Ovary (tissue), 9 donors: Measurements from ENCODE around the gene METTL18. TPM values are rescaled to one million over a fixed set of nuclear protein-coding genes. Genes with fewer than 3 reads are reported as not detected.
"Not testable (repeated sequence)": the region's sequence is repeated elsewhere in the genome, so short reads cannot be mapped to it uniquely, and the experiment has no call there.

ENCODE experiments used
- DNase-seq, 5 donors: peaks; one replicate each; pipeline ENCODE4 v3.0.0-alpha.2; 2019 to 2020
- H3K27ac ChIP-seq, 2 donors: fragments of 200-600 bp; one replicate each; pipeline versions ENCODE4 v1.5.1 to v1.8.0; 2019 to 2022
- H3K27me3 ChIP-seq: fragments of 200-600 bp; one replicate; pipeline ENCODE4 v1.8.0; 2022
- H3K36me3 ChIP-seq: fragments of 200-600 bp; sonication (generic); one replicate; pipeline ENCODE4 v1.5.1; 2019
- H3K4me1 ChIP-seq: one replicate; pipeline ENCODE4 v1.8.1; 2013; ENCODE audit warnings: mild to moderate bottlenecking, moderate library complexity; ENCODE audit not compliant: insufficient read depth
- H3K4me3 ChIP-seq: fragments of 200-600 bp; sonication (generic); one replicate; pipeline ENCODE4 v1.5.1; 2017
- H3K9me3 ChIP-seq, 2 donors: fragments of 200-600 bp in 1 of 2; sonication (generic) in 1 of 2; one replicate each; pipeline versions ENCODE4 v1.5.1 to v1.8.1; 2013 to 2019; ENCODE audit warnings: mild to moderate bottlenecking in 1 of 2, moderate library complexity in 1 of 2
- EP300 ChIP-seq: sonication (generic); formaldehyde crosslinking; IDR thresholded peaks from one replicate; pipeline ENCODE4 v1.6.1; 2017; ENCODE audit warnings: antibody characterized with exemption
- POLR2A ChIP-seq: fragments of 450-650 bp; IDR thresholded peaks from one replicate; pipeline ENCODE4 v1.6.1; 2017; ENCODE audit warnings: antibody characterized with exemption, mild to moderate bottlenecking, moderate library complexity
- WGBS, 3 donors: extraction: QIAGEN DNeasy Blood & Tissue Kit in 1 of 3; methylation state at CpG; one replicate each; pipeline versions ENCODE4 v1.1.5 to v1.1.7; 2013 to 2017; 5-methylcytosine and 5-hydroxymethylcytosine counted together
- intact Hi-C, 4 donors: fragments of 100-400 bp; cut with DNase I; formaldehyde crosslinking; loops; one replicate each; pipeline versions ENCODE4 v1.11.0 to v1.15.1; 2022 to 2023
- polyA plus RNA-seq, 2 donors: library from polyadenylated mRNA; stranded (reverse); fragments of 200-250 nt in 1 of 2; fragments of 350-450 nt in 1 of 2; fragmentation: Illumina TruSeq in 1 of 2; extraction: RNeasy Lipid Tissue Mini Kit (QIAGEN cat#74804) in 1 of 2; gene quantifications; one replicate each; pipeline ENCODE4 v1.2.3, GENCODE V29; 2013 to 2014
- total RNA-seq, 7 donors: library from RNA; depleted of rRNA in 2 of 7; stranded (reverse); fragments of >200 nt in 2 of 7; fragmentation: NEBNext Ultra II Directional in 3 of 7; extraction: Animal tissue kit (Norgen Biotek cat#: 25700) in 3 of 7; gene quantifications; one replicate each; pipeline versions ENCODE4 v1.1.0 to v1.2.4, GENCODE V29; 2016 to 2023
- TF ChIP-seq, protein P1 (sequence below), 3 donors: fragments of 450-650 bp in 2 of 3; fragments of 200-600 bp in 1 of 3; IDR thresholded peaks; one replicate each; pipeline versions ENCODE4 v1.5.1 to v1.8.0; 2016 to 2022; ENCODE audit warnings: antibody characterized with exemption in 3 of 3, mild to moderate bottlenecking in 1 of 3
- donor health status: DM: no; HTN: no; CAD: no; lungs with moderate emphysema.
- donor health status: DM: no; HTN: no; CAD: no.
- donor health status: Bipolar disorder and iron deficiency.
- donor health status: DM: yes; HTN: yes; CAD: no.
- donor health status: DM: no; HTN: no; CAD: no.
- donor health status: DM: yes; HTN: yes; CAD: no.

Gene METTL18
- total and polyA plus RNA-seq, 9 donors, result 4.0 to 9.5 (median 7.8) TPM

DNA sequence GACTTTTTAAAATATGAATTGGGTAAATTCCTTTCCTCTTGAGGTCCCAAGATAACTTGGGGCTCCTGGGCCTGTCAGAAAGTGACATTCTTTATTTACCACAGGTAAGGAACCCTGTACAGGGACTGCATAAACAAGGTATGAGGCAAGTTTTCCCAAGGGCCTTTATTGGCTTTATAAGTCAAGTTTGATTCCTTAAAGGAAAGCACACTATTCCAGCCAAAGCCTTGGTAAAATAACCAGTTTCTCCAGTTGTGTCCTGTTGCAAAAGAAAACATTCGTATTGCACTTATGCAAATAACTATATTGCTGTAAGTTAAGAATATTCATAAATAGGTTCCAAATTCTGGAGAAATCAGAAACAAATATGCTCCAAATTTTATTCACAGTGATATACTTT, 21.9 kb upstream of the METTL18 start:
- intact Hi-C loops, result no loop called here
- H3K4me1 ChIP-seq, result no peaks in the 10 kb centered on the region
- no peak for DNase-seq
- H3K4me3 ChIP-seq, result no peak overlapping the region
- no peaks in the 10 kb centered on the region for H3K9me3 ChIP-seq
- TF ChIP-seq, protein P1, sequence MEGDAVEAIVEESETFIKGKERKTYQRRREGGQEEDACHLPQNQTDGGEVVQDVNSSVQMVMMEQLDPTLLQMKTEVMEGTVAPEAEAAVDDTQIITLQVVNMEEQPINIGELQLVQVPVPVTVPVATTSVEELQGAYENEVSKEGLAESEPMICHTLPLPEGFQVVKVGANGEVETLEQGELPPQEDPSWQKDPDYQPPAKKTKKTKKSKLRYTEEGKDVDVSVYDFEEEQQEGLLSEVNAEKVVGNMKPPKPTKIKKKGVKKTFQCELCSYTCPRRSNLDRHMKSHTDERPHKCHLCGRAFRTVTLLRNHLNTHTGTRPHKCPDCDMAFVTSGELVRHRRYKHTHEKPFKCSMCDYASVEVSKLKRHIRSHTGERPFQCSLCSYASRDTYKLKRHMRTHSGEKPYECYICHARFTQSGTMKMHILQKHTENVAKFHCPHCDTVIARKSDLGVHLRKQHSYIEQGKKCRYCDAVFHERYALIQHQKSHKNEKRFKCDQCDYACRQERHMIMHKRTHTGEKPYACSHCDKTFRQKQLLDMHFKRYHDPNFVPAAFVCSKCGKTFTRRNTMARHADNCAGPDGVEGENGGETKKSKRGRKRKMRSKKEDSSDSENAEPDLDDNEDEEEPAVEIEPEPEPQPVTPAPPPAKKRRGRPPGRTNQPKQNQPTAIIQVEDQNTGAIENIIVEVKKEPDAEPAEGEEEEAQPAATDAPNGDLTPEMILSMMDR (IDR thresholded peaks at IDR 0.05), result no peak
- TF ChIP-seq POLR2A, result no peak
- no peak for TF ChIP-seq EP300
- H3K27me3 ChIP-seq, result no peaks in the 10 kb centered on the region
- no peaks in the 10 kb centered on the region for H3K36me3 ChIP-seq
- 95 to 98% (median 96%) methylated on average over 1 of the region's 1 CpG for WGBS, 3 donors
- H3K27ac ChIP-seq, result no peak overlapping the region

DNA sequence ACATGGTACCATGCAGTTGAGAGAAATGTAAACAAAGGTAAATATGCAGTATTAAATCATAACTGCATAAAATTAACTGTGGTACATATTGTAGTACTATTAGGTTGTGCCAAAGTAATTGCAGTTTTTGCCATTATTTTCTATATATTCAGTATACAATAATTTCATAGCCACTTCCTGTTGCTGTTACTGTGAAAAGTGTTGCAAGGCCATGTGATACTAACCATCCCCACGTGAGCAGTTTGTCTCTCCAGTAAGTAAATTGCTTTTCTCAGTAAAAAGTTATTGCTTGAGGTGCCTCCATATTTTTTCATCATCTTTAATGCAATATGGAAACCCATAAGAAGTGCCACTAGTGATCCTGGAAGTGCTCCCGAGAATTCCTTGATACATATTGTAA, 19.6 kb upstream of the METTL18 start:
- H3K27me3 ChIP-seq, result no peaks in the 10 kb centered on the region
- intact Hi-C loops, result no loop called here
- H3K9me3 ChIP-seq, result no peaks in the 10 kb centered on the region
- H3K4me1 ChIP-seq, result no peaks in the 10 kb centered on the region
- no peak overlapping the region for H3K27ac ChIP-seq
- no peaks in the 10 kb centered on the region for H3K36me3 ChIP-seq
- no peak overlapping the region for H3K4me3 ChIP-seq
- 49 to 68% (median 49%) methylated on average over 2 of the region's 2 CpGs for WGBS, 3 donors
- TF ChIP-seq POLR2A, result no peak
- TF ChIP-seq EP300, result no peak
- TF ChIP-seq, protein P1 (IDR thresholded peaks at IDR 0.05), result no peak
- DNase-seq, result no peak

DNA sequence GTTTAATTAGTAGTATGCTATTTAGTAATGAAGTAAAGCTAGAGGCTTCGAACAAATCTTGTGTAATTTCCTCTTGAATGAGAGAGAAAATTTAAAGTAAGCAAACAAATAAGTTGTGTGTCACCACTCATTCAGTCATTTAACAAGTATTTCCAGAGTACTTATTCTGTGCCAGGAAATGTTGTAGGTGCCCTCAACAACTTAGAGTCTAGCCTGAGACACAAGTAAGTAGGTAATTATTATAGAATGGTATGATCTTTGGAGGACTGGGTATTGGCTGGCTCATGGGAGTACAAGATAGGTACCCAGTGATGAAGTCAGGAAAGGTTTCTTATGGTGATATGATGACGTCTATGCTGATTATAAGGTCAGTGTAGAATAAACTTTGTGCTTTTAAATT, 17.4 kb upstream of the METTL18 start:
- H3K36me3 ChIP-seq, result no peaks in the 10 kb centered on the region
- H3K27me3 ChIP-seq, result no peaks in the 10 kb centered on the region
- no peak for DNase-seq
- no peak overlapping the region for H3K27ac ChIP-seq
- TF ChIP-seq POLR2A (no peak), EP300 (no peak)
- TF ChIP-seq, protein P1 (IDR thresholded peaks at IDR 0.05), result no peak
- WGBS, 3 donors, result 89 to 92% (median 90%) methylated on average over 2 of the region's 2 CpGs
- H3K9me3 ChIP-seq, result no peaks in the 10 kb centered on the region
- no peaks in the 10 kb centered on the region for H3K4me1 ChIP-seq
- no peak overlapping the region for H3K4me3 ChIP-seq
- intact Hi-C loops, result no loop called here

DNA sequence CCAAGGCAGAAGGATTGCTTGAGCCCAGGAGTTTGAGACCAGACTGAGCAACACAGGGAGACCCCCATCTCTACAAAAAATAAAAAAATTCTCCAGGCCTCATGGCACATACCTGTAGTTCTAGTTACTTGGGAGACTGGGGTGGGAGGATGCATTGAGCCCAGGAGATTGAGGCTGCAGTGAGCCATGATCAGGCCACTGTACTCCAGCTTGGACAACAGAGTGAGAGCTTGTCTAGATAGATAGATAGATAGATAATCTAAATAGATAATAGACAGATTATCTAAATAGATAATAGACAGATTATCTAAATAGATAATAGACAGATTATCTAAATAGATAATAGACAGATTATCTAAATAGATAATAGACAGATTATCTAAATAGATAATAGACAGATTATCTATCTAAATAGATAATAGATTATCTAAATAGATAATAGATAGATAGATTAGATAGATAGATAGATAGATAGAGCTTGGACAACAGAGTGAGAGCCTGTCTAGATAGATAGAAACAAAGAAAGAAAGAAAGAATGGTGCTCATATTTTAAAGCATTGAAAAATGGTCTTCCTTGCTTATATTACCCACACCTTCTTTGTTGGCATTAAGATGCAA, 16.8 kb upstream of the METTL18 start:
- H3K36me3 ChIP-seq, H3K4me1 ChIP-seq, intact Hi-C loops, H3K27me3 ChIP-seq, H3K27ac ChIP-seq, H3K9me3 ChIP-seq, DNase-seq, H3K4me3 ChIP-seq: not testable (repeated sequence)

DNA sequence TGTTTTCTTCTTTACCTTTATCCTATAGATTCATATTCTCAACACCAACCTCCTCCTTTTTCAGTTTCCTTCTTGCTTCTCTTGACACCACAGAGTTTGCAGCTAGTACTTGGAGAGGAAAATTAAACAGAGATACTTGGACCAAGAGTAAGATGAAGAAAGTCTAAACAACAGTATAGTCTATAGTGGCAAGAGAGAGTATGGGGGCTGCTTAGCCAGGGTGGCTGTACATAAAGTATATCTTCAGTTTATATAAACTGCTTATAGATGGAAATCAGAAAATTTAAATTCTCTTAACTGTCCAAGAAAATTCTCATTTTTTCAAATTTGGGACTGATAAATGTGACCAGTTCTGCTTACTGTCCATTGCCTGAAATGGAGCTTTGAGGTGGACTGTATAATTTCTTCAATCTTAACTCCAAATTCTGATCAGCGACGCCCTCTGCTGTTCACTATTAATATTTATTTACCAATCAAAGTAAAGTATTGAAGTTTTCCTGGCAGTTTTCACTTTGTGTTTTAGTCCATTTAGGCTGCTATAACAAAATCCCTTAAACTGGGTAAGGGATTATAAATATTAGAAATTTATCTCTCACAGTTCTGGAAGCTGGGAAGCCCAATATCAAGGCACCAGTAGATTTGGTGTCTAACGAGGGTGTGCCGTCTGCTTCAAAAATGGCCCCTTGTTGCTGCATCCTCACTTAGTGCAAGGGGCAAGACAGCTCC, 14.8 kb upstream of the METTL18 start:
- TF ChIP-seq, protein P1 (IDR thresholded peaks at IDR 0.05), result peak; percentile 17 to 46 (median 22)
- no peak for TF ChIP-seq EP300
- Histone ChIP-seq H3K4me1 (no peaks in the 10 kb centered on the region), H3K4me3 (no peak overlapping the region), H3K27me3 (no peaks in the 10 kb centered on the region), H3K9me3 (no peaks in the 10 kb centered on the region), H3K27ac (no peak overlapping the region), H3K36me3 (no peaks in the 10 kb centered on the region)
- WGBS, 3 donors, result 53 to 58% (median 58%) methylated on average over 4 of the region's 4 CpGs
- intact Hi-C loops, result no loop called here
- DNase-seq, result no peak
